Gastroesophageal sphincter (tissue), 4 donors: ENCODE measurements around the gene HOMER1. TPM values are rescaled to one million over a fixed set of nuclear protein-coding genes. Genes with fewer than 3 reads are reported as not detected.

Experiments
- ATAC-seq: fragments of 150-250 bp; one replicate; pipeline ENCODE4 v1.9.1; 2016; ENCODE audit warnings: mild to moderate bottlenecking, moderate library complexity
- H3K27ac ChIP-seq, 4 donors: fragments of 200-600 bp; sonication (generic) in 3 of 4; 1 replicate in 3 of 4; 2 replicates in 1 of 4; pipeline ENCODE4 v1.5.1; 2016 to 2019
- H3K27me3 ChIP-seq: fragments of 200-600 bp; sonication (generic); one replicate; pipeline ENCODE4 v1.5.1; 2019
- H3K36me3 ChIP-seq, 2 donors: fragments of 200-600 bp; sonication (generic); one replicate each; pipeline ENCODE4 v1.5.1; 2019; ENCODE audit warnings: control low read depth in 1 of 2
- H3K4me1 ChIP-seq, 3 donors: fragments of 200-600 bp; sonication (generic); 1 replicate in 2 of 3; 2 replicates in 1 of 3; pipeline ENCODE4 v1.5.1; 2016 to 2019; ENCODE audit warnings: control low read depth in 2 of 3
- H3K4me3 ChIP-seq, 2 donors: fragments of 200-600 bp; sonication (generic); one replicate each; pipeline ENCODE4 v1.5.1; 2019; ENCODE audit warnings: mild to moderate bottlenecking in 1 of 2, moderate library complexity in 1 of 2
- H3K9me3 ChIP-seq, 3 donors: fragments of 200-600 bp; sonication (generic); one replicate each; pipeline ENCODE4 v1.5.1; 2017 to 2019; ENCODE audit warnings: control low read depth in 2 of 3
- EP300 ChIP-seq: sonication (generic); formaldehyde crosslinking; IDR thresholded peaks from one replicate; pipeline ENCODE4 v1.6.1; 2017; ENCODE audit warnings: antibody characterized with exemption, mild to moderate bottlenecking
- POLR2A ChIP-seq, 2 donors: fragments of 450-650 bp; IDR thresholded peaks; one replicate each; pipeline ENCODE4 v1.6.1; 2017; ENCODE audit warnings: antibody characterized with exemption in 2 of 2, mild to moderate bottlenecking in 2 of 2, moderate library complexity in 1 of 2
- POLR2AphosphoS5 ChIP-seq: sonication (generic); formaldehyde crosslinking; IDR thresholded peaks from one replicate; pipeline ENCODE4 v1.6.1; 2017; ENCODE audit warnings: antibody characterized with exemption
- WGBS, 2 donors: methylation state at CpG; one replicate each; pipeline ENCODE4 v1.1.5; 2018; ENCODE audit warnings: low coverage in 1 of 2; 5-methylcytosine and 5-hydroxymethylcytosine counted together
- total RNA-seq, 4 donors: library from RNA; depleted of rRNA; stranded (reverse); fragments of >200 nt; gene quantifications; one replicate each; pipeline ENCODE4 v1.1.0, GENCODE V29; 2016
- TF ChIP-seq, protein P1 (sequence below), 4 experiments: fragments of 200-600 bp in 2 of 4; fragments of 450-650 bp in 2 of 4; sonication (generic) in 1 of 4; IDR thresholded peaks; one replicate each; pipeline ENCODE4 v1.5.1; 2017 to 2019; ENCODE audit warnings: antibody characterized with exemption in 4 of 4, mild to moderate bottlenecking in 2 of 4, moderate library complexity in 2 of 4

Gene HOMER1
- total RNA-seq, 4 donors from 2014 or later = 13.0 to 26.3 (median 15.0) TPM

DNA sequence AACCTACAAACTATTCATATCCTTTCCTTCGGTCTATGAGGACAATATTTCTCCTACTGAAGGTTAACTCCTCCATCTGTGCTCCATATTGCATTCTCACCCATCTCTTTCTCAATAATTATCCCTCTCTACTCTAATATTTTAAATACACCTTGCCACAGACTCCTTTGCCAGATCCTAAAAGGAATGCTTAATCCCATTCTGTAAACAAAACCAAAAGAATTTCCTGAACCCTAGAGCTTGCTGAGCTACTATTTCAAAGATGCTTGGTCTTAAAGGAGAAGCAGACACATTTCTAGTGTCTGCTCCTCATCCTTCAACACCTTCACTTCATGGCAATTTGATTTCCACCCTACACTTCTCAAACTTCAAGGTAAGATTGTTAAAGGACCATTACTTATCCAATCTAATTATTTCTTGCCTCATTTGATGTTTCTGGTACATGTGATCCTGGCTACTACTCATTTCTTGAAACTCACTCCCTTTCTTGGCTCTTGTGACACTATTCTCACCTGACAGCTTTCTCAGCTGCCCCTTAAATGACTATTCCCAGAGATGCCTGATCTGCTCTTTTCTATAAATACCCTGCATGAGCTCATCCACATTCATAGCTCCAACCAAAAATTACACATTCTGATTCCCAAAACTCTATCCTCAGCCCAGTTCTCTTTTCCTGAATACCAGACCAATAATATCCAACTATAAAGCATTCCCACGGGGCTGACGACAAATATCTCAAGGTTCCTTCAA is 20.2 kb downstream of the HOMER1 start:
- Histone ChIP-seq H3K27me3 (no peaks in the 10 kb centered on the region), H3K36me3 (no peaks in the 10 kb centered on the region), H3K4me3 (no peak overlapping the region), H3K4me1 (peaks cover 0 to 13% (median 2%) of the 10 kb centered on the region in 3 donors), H3K9me3 (no peaks in the 10 kb centered on the region), H3K27ac (peak overlapping the region in 3 of 4 donors; percentile 30 to 65 (median 51))
- 42 to 63% methylated on average over 3 of the region's 3 CpGs for WGBS, 2 donors
- TF ChIP-seq POLR2AphosphoS5 = no peak
- ATAC-seq = peak; percentile 40

DNA sequence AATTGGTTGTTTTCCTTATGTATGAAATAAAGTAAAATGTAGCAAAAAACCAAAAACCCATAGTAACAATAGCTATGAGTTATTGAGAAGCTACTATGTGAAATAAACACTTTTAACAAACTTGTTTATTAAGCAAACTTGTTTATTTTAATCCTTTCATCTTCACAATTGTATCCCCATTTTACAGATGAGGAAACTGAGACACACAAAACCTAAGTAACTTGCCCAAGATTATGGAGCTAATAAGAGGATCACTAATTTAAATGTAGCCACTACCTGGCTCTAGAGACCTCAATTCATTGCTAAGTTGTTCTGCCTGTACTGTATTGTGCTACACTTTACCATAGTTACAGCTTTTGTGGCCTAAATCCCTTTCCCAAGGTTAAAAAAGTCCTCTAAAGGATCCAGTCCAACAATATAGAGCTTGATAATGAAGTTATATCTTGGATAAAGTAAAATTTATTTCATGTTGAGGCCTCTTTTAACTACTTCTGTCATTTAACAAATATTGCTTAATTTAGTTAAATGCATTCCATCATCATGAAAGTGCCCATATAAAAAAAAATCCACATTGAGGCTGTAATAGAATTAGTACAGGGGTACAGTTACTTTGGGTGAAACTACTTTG is 22.1 kb downstream of the HOMER1 start:
- no peak for ATAC-seq
- Histone ChIP-seq H3K4me3 (no peak overlapping the region), H3K36me3 (no peaks in the 10 kb centered on the region), H3K9me3 (no peaks in the 10 kb centered on the region), H3K27me3 (no peaks in the 10 kb centered on the region), H3K4me1 (peaks cover 0 to 13% (median 2%) of the 10 kb centered on the region in 3 donors), H3K27ac (peak overlapping the region in 1 of 4 donors; percentile 25)
- TF ChIP-seq EP300 (no peak), POLR2AphosphoS5 (no peak), POLR2A (IDR thresholded peaks at IDR 0.05) (no peak)
- TF ChIP-seq, protein P1, sequence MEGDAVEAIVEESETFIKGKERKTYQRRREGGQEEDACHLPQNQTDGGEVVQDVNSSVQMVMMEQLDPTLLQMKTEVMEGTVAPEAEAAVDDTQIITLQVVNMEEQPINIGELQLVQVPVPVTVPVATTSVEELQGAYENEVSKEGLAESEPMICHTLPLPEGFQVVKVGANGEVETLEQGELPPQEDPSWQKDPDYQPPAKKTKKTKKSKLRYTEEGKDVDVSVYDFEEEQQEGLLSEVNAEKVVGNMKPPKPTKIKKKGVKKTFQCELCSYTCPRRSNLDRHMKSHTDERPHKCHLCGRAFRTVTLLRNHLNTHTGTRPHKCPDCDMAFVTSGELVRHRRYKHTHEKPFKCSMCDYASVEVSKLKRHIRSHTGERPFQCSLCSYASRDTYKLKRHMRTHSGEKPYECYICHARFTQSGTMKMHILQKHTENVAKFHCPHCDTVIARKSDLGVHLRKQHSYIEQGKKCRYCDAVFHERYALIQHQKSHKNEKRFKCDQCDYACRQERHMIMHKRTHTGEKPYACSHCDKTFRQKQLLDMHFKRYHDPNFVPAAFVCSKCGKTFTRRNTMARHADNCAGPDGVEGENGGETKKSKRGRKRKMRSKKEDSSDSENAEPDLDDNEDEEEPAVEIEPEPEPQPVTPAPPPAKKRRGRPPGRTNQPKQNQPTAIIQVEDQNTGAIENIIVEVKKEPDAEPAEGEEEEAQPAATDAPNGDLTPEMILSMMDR (IDR thresholded peaks at IDR 0.05) = no peak

DNA sequence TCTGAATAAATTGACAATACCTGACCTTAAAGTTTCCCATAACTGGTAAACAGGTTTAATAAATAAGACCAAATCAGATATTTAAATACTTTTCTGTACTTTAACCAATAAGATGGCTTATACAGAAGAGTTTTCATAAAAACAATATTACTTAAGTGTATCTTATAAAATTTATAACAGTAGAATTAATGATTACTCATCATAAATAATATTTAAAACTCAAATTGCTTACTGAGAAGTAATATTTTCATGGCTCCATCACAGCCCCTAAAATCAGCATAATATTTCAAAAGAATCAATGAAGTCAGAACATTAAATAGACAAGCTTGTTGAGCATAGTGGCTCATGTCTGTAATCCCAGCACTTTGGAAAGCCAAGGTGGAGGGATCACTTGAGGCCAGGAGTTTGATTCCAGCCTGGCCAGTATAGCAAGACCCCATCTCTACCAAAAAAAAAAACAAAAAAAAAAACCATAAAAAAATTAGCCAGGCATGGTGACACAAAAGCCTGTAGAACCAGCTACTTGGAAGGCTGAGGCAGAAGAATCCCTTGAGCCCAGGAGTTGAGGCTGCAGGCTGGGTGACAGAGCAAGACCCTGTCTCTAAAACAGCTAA is 23.5 kb downstream of the HOMER1 start:
- no peaks in the 10 kb centered on the region for H3K27me3 ChIP-seq
- no peak overlapping the region for H3K4me3 ChIP-seq
- H3K27ac ChIP-seq = no peak overlapping the region
- H3K9me3 ChIP-seq = no peaks in the 10 kb centered on the region
- TF ChIP-seq POLR2AphosphoS5 (no peak), POLR2A (IDR thresholded peaks at IDR 0.05) (no peak)
- ATAC-seq = no peak
- H3K4me1 ChIP-seq = peaks cover 0 to 13% (median 2%) of the 10 kb centered on the region in 3 donors
- no peaks in the 10 kb centered on the region for H3K36me3 ChIP-seq

DNA sequence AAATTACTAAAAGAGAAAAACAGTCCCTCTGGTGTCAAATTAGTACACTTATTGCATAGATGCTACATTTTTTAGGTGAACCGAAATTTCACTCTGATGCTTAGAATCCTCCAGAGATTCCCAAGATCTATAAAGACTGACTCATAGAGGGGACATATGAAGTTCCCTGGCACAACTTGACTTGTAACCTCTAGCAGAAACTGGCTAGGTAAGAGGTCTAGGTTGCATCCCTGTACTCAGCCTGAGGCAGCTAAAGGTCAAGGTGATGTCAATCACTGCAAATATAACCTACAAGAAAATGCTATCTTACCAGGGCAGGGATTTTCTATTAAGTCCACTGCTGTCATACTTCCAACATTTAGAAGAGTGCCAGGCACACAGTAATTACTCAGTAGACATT is 24.2 kb downstream of the HOMER1 start:
- H3K4me3 ChIP-seq = no peak overlapping the region
- peaks cover 0 to 13% (median 2%) of the 10 kb centered on the region in 3 donors for H3K4me1 ChIP-seq
- H3K36me3 ChIP-seq = no peaks in the 10 kb centered on the region
- H3K27me3 ChIP-seq = no peaks in the 10 kb centered on the region
- no peaks in the 10 kb centered on the region for H3K9me3 ChIP-seq
- 88 to 100% methylated on average over 1 of the region's 1 CpG for WGBS, 2 donors
- ATAC-seq = no peak
- TF ChIP-seq POLR2AphosphoS5 = no peak
- TF ChIP-seq POLR2A (IDR thresholded peaks at IDR 0.05) = no peak
- no peak overlapping the region for H3K27ac ChIP-seq

DNA sequence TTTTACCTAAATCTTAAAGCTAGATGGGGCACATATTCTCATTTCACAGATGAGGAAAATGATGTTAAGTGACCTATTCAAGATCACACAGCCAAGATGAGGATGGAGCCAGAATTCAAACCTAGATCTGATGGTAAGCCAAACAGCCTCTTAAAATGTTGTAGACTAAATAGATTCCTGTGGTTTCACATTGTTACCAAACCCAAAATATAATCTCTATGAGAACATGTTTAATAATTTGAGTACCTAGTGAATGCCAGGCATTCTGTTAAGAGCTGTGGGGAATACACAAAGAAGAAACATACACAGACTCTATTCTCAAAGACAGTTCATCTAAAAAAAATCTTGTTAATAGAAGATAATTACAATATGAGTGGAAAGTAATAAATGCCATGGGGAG is 25.2 kb downstream of the HOMER1 start:
- no peak overlapping the region for H3K4me3 ChIP-seq
- TF ChIP-seq POLR2AphosphoS5 (no peak), POLR2A (IDR thresholded peaks at IDR 0.05) (no peak), EP300 (no peak)
- TF ChIP-seq, protein P1 (IDR thresholded peaks at IDR 0.05) = no peak
- no peak overlapping the region for H3K27ac ChIP-seq
- peaks cover 0 to 7% (median 1%) of the 10 kb centered on the region in 3 donors for H3K4me1 ChIP-seq
- H3K9me3 ChIP-seq = no peaks in the 10 kb centered on the region
- H3K27me3 ChIP-seq = no peaks in the 10 kb centered on the region
- no peak for ATAC-seq
- H3K36me3 ChIP-seq = no peaks in the 10 kb centered on the region

DNA sequence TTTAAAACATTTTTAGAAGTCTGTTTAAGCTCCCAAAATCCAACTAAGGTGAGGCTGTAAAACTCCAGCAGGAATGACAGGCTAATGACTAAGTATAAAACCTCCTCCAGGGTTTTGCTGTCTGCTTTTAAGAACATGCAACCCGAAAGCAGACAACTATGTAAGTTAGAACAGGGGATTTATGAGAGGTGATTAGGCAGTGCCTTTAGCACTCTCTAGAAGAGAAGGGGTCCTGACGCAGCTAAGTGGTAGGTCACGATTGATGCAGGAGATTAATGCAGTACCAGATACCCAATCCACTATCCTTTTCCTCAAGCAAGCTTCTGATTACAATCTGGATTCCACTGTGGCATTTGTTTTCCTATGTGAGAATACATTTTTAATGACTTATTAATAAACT is 25.9 kb downstream of the HOMER1 start:
- WGBS, 2 donors = 40 to 63% methylated on average over 3 of the region's 3 CpGs
- TF ChIP-seq EP300 (no peak), POLR2A (IDR thresholded peaks at IDR 0.05) (no peak), POLR2AphosphoS5 (no peak)
- TF ChIP-seq, protein P1 (IDR thresholded peaks at IDR 0.05) = no peak
- no peaks in the 10 kb centered on the region for H3K9me3 ChIP-seq
- no peaks in the 10 kb centered on the region for H3K36me3 ChIP-seq
- H3K4me3 ChIP-seq = no peak overlapping the region
- no peaks in the 10 kb centered on the region for H3K27me3 ChIP-seq
- ATAC-seq = no peak
- H3K27ac ChIP-seq = peak overlapping the region in 1 of 4 donors; percentile 22
- no peaks in the 10 kb centered on the region for H3K4me1 ChIP-seq
